ENCODE results near the gene RASA1. TPM values are rescaled to one million over a fixed set of nuclear protein-coding genes. Genes with fewer than 3 reads are reported as not detected.

The RASA1 gene
- total RNA-seq, 1 experiment from 2014 or later = 29.6 TPM

- Histone ChIP-seq H3T11ph (ENCODE audit: low read length) (no peak overlapping the region), H4K5ac (ENCODE audit: insufficient read length, low read depth, low read length) (no peak overlapping the region), H4K20me1 (ENCODE audit: control insufficient read depth, insufficient read depth, insufficient read length) (no peaks in the 10 kb centered on the region), H3K23me2 (ENCODE audit: insufficient read length, low read depth, low read length, poor library complexity, severe bottlenecking) (no peaks in the 10 kb centered on the region), H3K18ac (ENCODE audit: insufficient read length, low read depth, low read length) (no peak overlapping the region), H3K79me1 (ENCODE audit: insufficient read depth, low read depth, low read length, poor library complexity, severe bottlenecking) (no peaks in the 10 kb centered on the region), H3K23ac (ENCODE audit: insufficient read length, low read depth, low read length) (no peak overlapping the region), H3K4me2 (ENCODE audit: insufficient read depth, insufficient read length, low read length) (no peak overlapping the region), H3K14ac (ENCODE audit: insufficient read depth, low read length) (no peak overlapping the region), H2BK12ac (ENCODE audit: insufficient read length, low read depth, low read length) (no peak overlapping the region), H3K4ac (ENCODE audit: low read depth, low read length) (no peak overlapping the region), H3K9me3 (ENCODE audit: control insufficient read depth, low read depth, low read length) (no peaks in the 10 kb centered on the region), H3K4me1 (ENCODE audit: insufficient read depth, low read length) (no peaks in the 10 kb centered on the region), H3K27me3 (ENCODE audit: insufficient read depth, low read length) (no peaks in the 10 kb centered on the region), H3K56ac (ENCODE audit: insufficient read length, low read depth, low read length) (no peak overlapping the region), H4K91ac (ENCODE audit: insufficient read length, low read depth, low read length) (no peak overlapping the region), H4K8ac (replicated peaks; ENCODE audit: insufficient read length, low read depth, low read length) (no peak overlapping the region), H2BK120ac (ENCODE audit: low read depth, low read length, poor library complexity, severe bottlenecking) (no peak overlapping the region), H2AFZ (ENCODE audit: low read length) (no peak overlapping the region), H3K27ac (ENCODE audit: insufficient read length, low read depth, low read length) (no peak overlapping the region), H3K9ac (ENCODE audit: extremely low read depth, insufficient read length, low read length) (no peak overlapping the region), H2BK5ac (ENCODE audit: insufficient read length, low read length) (no peak overlapping the region), H2BK15ac (ENCODE audit: low read depth, low read length) (no peak overlapping the region), H2AK5ac (ENCODE audit: insufficient read length, low read length) (no peak overlapping the region), H3K79me2 (ENCODE audit: insufficient read depth, low read length) (no peaks in the 10 kb centered on the region), H2BK20ac (ENCODE audit: low read depth, low read length, poor library complexity, severe bottlenecking) (no peak overlapping the region)
- Mint-ChIP-seq H3K36me3 (ENCODE audit: insufficient read depth in 1 of 3, low read depth in 3 of 3) (peaks cover 27 to 74% (median 64%) of the 10 kb centered on the region in 3 experiments; a peak in 6 of 7 replicates), H3K27ac (peak overlapping the region in 1 of 3 experiments; percentile 63; a peak in 1 of 7 replicates), H3K27me3 (ENCODE audit: low read depth) (no peaks in the 10 kb centered on the region), H3K4me1 (no peaks in the 10 kb centered on the region), H3K4me3 (no peak overlapping the region), H3K9me3 (no peaks in the 10 kb centered on the region)
- no CpG with 5 or more reads among the region's 3 CpGs for WGBS (ENCODE audit: extremely low coverage, insufficient read length, low lambda C conversion rate)
- TF ChIP-seq CTCF (conservative IDR thresholded peaks at IDR 0.05) = no peak
- DNase-seq = no peak
These were observed 122.4 kb downstream of the RASA1 start for GRCh38 chr5:87390075-87390474.

Data from H9 (cell line).